ENCODE results near the gene DVL1. TPM values are rescaled to one million over a fixed set of nuclear protein-coding genes. Genes with fewer than 3 reads are reported as not detected.

Gene DVL1
- total and polyA plus RNA-seq, 9 of the 15 experiments (the other 6 are each of a cell fraction or from before 2014, with no cell fraction given) = 0.62 to 135 (median 24.3) TPM

- TF ChIP-seq ZNF445 (CRISPR knock-in tag; IDR thresholded peaks at IDR 0.05; ENCODE audit: low read depth) (no peak), VEZF1 (CRISPR knock-in tag; IDR thresholded peaks at IDR 0.05) (peak; percentile 28; the same call in 1 of the 2 replicates), JUN (IDR thresholded peaks at IDR 0.05; ENCODE audit: borderline replicate concordance, low read depth, low read length) (peak; percentile 87), JUN (CRISPR knock-in tag; IDR thresholded peaks at IDR 0.05; ENCODE audit: borderline replicate concordance) (no peak), ZNF217 (CRISPR knock-in tag; IDR thresholded peaks at IDR 0.05) (no peak), NCOA6 (IDR thresholded peaks at IDR 0.05) (no peak), BHLHE40 (IDR thresholded peaks at IDR 0.05; ENCODE audit: low read length) (0 out of 2 replicates have a peak, but pooled peaks have one; percentile 35), ZNF253 (CRISPR knock-in tag; conservative IDR thresholded peaks at IDR 0.05) (no peak), PURB (CRISPR knock-in tag; IDR thresholded peaks at IDR 0.05; ENCODE audit: low read depth) (no peak), MAZ (CRISPR knock-in tag; conservative IDR thresholded peaks at IDR 0.05 in 1 of 2, IDR thresholded peaks at IDR 0.05 in 1 of 2) (no peak), FOS (IDR thresholded peaks at IDR 0.05; ENCODE audit: extremely low read depth, insufficient read length) (peak; percentile 57), CXXC5 (CRISPR knock-in tag; IDR thresholded peaks at IDR 0.05) (no peak), HSF4 (CRISPR knock-in tag; IDR thresholded peaks at IDR 0.05; ENCODE audit: borderline replicate concordance) (no peak), MNT (conservative IDR thresholded peaks at IDR 0.05) (peak in 1 of 2 experiments; percentile 28; a peak in 1 of 4 replicates), NFIX (CRISPR knock-in tag; IDR thresholded peaks at IDR 0.05; ENCODE audit: low read depth) (no peak), ZC3H11A (IDR thresholded peaks at IDR 0.05; ENCODE audit: low read depth, low read length) (no peak), ZNF121 (CRISPR knock-in tag; conservative IDR thresholded peaks at IDR 0.05) (no peak)
These were observed 31.0 kb downstream of the DVL1 start (continued) for GRCh38 chr1:1318131-1318652.
